H1 (cell line): ENCODE data around the gene GTF2A1. TPM values are rescaled to one million over a fixed set of nuclear protein-coding genes. Genes with fewer than 3 reads are reported as not detected.

Experiments used
- CTCF ChIA-PET: fragments of 300-600 bp; sonication (Branson Sonifier 250); formaldehyde crosslinking; loops from one replicate; lab custom pipeline; 2021; ENCODE audit not compliant: partially characterized antibody; lab: Charles Lee
- POLR2A ChIA-PET: fragments of 300-600 bp; sonication (Branson Sonifier 250); formaldehyde crosslinking; loops from one replicate; lab custom pipeline; 2021; ENCODE audit warnings: inconsistent platforms; ENCODE audit not compliant: partially characterized antibody; lab: Charles Lee
- DNase-seq, 2 experiments: peaks; one replicate each; pipeline versions ENCODE4 v3.0.0 to v3.0.0-alpha.2; 2010 to 2022; ENCODE audit warnings: low spot score in 2 of 2, low read depth in 1 of 2, mixed read lengths in 1 of 2
- FAIRE-seq: peaks from 2 replicates; lab custom pipeline; 2011; peaks lifted over from hg19 to GRCh38; lab: Jason Lieb, UNC
- H2AFZ ChIP-seq: 2 replicates; pipeline ENCODE4 v1.8.1; 2012; ENCODE audit warnings: low read length, inconsistent platforms
- H2AK5ac ChIP-seq: 2 replicates; pipeline ENCODE4 v1.6.1; 2013; ENCODE audit warnings: low read depth, low read length
- H2BK120ac ChIP-seq: replicated peaks from 2 replicates; pipeline ENCODE3; 2013; ENCODE audit warnings: low read depth, low read length, inconsistent platforms
- H2BK12ac ChIP-seq: 2 replicates; pipeline ENCODE4 v1.6.1; 2013; ENCODE audit warnings: low read depth, low read length
- H2BK15ac ChIP-seq: 2 replicates; pipeline ENCODE4 v1.6.1; 2013; ENCODE audit warnings: low read length
- H2BK20ac ChIP-seq: 2 replicates; pipeline ENCODE4 v1.6.1; 2013; ENCODE audit warnings: low read length
- H2BK5ac ChIP-seq: 2 replicates; pipeline ENCODE4 v1.6.1; 2013; ENCODE audit warnings: low read depth, low read length
- H3K14ac ChIP-seq: 2 replicates; pipeline ENCODE4 v1.6.1; 2013; ENCODE audit warnings: inconsistent platforms; ENCODE audit not compliant: insufficient read length
- H3K18ac ChIP-seq: 2 replicates; pipeline ENCODE4 v1.6.1; 2013; ENCODE audit warnings: low read length; ENCODE audit errors: extremely low read depth
- H3K23ac ChIP-seq: 2 replicates; pipeline ENCODE4 v1.6.1; 2013; ENCODE audit warnings: inconsistent platforms; ENCODE audit not compliant: insufficient read length
- H3K23me2 ChIP-seq: 2 replicates; pipeline ENCODE4 v1.6.1; 2013; ENCODE audit warnings: low read depth, low read length
- H3K27ac ChIP-seq: 2 replicates; pipeline ENCODE4 v1.6.1; 2011; ENCODE audit warnings: low read depth, low read length, inconsistent platforms
- H3K27me3 ChIP-seq, 4 experiments: replicated peaks in 1 of 4; 1 replicate in 1 of 4; 2 replicates in 3 of 4; pipeline versions ENCODE4 v1.6.1 to v1.8.1; 2011 to 2013; ENCODE audit warnings: low read length in 3 of 4, mild to moderate bottlenecking in 3 of 4, inconsistent platforms in 2 of 4, mixed read lengths in 2 of 4, moderate library complexity in 1 of 4; ENCODE audit not compliant: control insufficient read depth in 3 of 4, insufficient read depth in 3 of 4; ENCODE audit errors: extremely low read depth in 1 of 4
- H3K36me3 ChIP-seq, 4 experiments: 2 replicates each; pipeline versions ENCODE4 v1.6.1 to v1.8.1; 2011 to 2013; ENCODE audit warnings: mild to moderate bottlenecking in 4 of 4, low read length in 3 of 4, moderate library complexity in 2 of 4, control low read depth in 1 of 4, inconsistent platforms in 1 of 4; ENCODE audit not compliant: insufficient read depth in 4 of 4, control insufficient read depth in 2 of 4
- H3K4ac ChIP-seq: replicated peaks from 2 replicates; pipeline ENCODE3; 2013; ENCODE audit warnings: low read length, low read depth, mixed read lengths, inconsistent platforms; ENCODE audit not compliant: insufficient read length
- H3K4me1 ChIP-seq, 4 experiments: replicated peaks in 1 of 4; 1 replicate in 1 of 4; 2 replicates in 3 of 4; pipeline versions ENCODE4 v1.6.1 to v1.8.1; 2011 to 2013; ENCODE audit warnings: low read length in 3 of 4, inconsistent platforms in 2 of 4, mixed read lengths in 1 of 4; ENCODE audit not compliant: insufficient read depth in 4 of 4, control insufficient read depth in 3 of 4
- H3K4me2 ChIP-seq, 2 experiments: 2 replicates each; pipeline versions ENCODE4 v1.6.1 to v1.8.1; 2011 to 2013; ENCODE audit warnings: low read depth in 2 of 2, low read length in 2 of 2, control low read depth in 1 of 2, inconsistent platforms in 1 of 2, mild to moderate bottlenecking in 1 of 2; ENCODE audit not compliant: insufficient read depth in 1 of 2
- H3K4me3 ChIP-seq, 4 experiments: fragments of 200-600, 300-600 bp in 1 of 4; sonication (generic), shearing (Covaris generic), sonication (Bioruptor Twin) in 1 of 4; 2 replicates each; pipeline versions ENCODE4 v1.5.1 to v1.8.1; 2011 to 2016; ENCODE audit warnings: low read length in 4 of 4, low read depth in 3 of 4, control low read depth in 2 of 4, inconsistent platforms in 2 of 4, mild to moderate bottlenecking in 2 of 4, mixed read lengths in 1 of 4, moderate library complexity in 1 of 4; ENCODE audit not compliant: insufficient read depth in 2 of 4; ENCODE audit errors: extremely low read depth in 1 of 4
- H3K56ac ChIP-seq: replicated peaks from 2 replicates; pipeline ENCODE3; 2013; ENCODE audit warnings: low read depth, mild to moderate bottlenecking, mixed read lengths, low read length, inconsistent platforms; ENCODE audit not compliant: insufficient read length
- H3K79me1 ChIP-seq: 2 replicates; pipeline ENCODE4 v1.6.1; 2013; ENCODE audit warnings: low read depth, low read length, control low read depth
- H3K79me2 ChIP-seq, 2 experiments: 2 replicates each; pipeline versions ENCODE4 v1.6.1 to v1.8.1; 2012 to 2013; ENCODE audit warnings: low read length in 2 of 2, mild to moderate bottlenecking in 2 of 2, inconsistent platforms in 1 of 2; ENCODE audit not compliant: insufficient read depth in 2 of 2, control insufficient read depth in 1 of 2
- H3K9ac ChIP-seq, 4 experiments: replicated peaks in 1 of 4; 1 replicate in 1 of 4; 2 replicates in 3 of 4; pipeline versions ENCODE4 v1.6.1 to v1.8.1; 2011 to 2013; ENCODE audit warnings: low read depth in 3 of 4, low read length in 3 of 4, control low read depth in 2 of 4, mild to moderate bottlenecking in 2 of 4, moderate library complexity in 2 of 4, inconsistent platforms in 1 of 4; ENCODE audit errors: extremely low read depth in 1 of 4
- H3K9me3 ChIP-seq, 2 experiments: 2 replicates each; pipeline versions ENCODE4 v1.6.1 to v1.8.1; 2012 to 2013; ENCODE audit warnings: mild to moderate bottlenecking in 2 of 2, moderate library complexity in 2 of 2, control low read depth in 1 of 2, inconsistent platforms in 1 of 2, low read depth in 1 of 2, low read length in 1 of 2, mixed read lengths in 1 of 2; ENCODE audit not compliant: insufficient read depth in 2 of 2
- H4K20me1 ChIP-seq, 2 experiments: replicated peaks in 1 of 2; 2 replicates each; pipeline versions ENCODE3 to v1.8.1; 2011 to 2013; ENCODE audit warnings: inconsistent platforms in 2 of 2, low read length in 2 of 2, mild to moderate bottlenecking in 1 of 2; ENCODE audit not compliant: insufficient read depth in 2 of 2, control insufficient read depth in 1 of 2
- H4K5ac ChIP-seq: 2 replicates; pipeline ENCODE4 v1.6.1; 2013; ENCODE audit warnings: low read length, low read depth, mixed read lengths, inconsistent platforms; ENCODE audit not compliant: insufficient read length
- H4K8ac ChIP-seq: 2 replicates; pipeline ENCODE4 v1.8.0; 2013; ENCODE audit warnings: mild to moderate bottlenecking, moderate library complexity, low read length, inconsistent platforms; ENCODE audit not compliant: insufficient read depth; ENCODE audit errors: extremely low read depth
- H4K91ac ChIP-seq: replicated peaks from 2 replicates; pipeline ENCODE3; 2013; ENCODE audit warnings: low read length, mixed read lengths, inconsistent platforms; ENCODE audit not compliant: insufficient read length
- EP300 ChIP-seq, 2 experiments: IDR thresholded peaks; 1 replicate in 1 of 2; 2 replicates in 1 of 2; pipeline ENCODE4 v1.6.1; 2011 to 2012; ENCODE audit warnings: low read depth in 2 of 2, low read length in 2 of 2, mild to moderate bottlenecking in 2 of 2, borderline replicate concordance in 1 of 2, inconsistent platforms in 1 of 2, moderate library complexity in 1 of 2
- EZH2 ChIP-seq: fragments of 200-600 bp; sonication (generic); IDR thresholded peaks from 2 replicates; pipeline ENCODE4 v1.7.1; 2012; ENCODE audit warnings: low read depth, mild to moderate bottlenecking, moderate library complexity, low read length, inconsistent platforms; ENCODE audit not compliant: severe bottlenecking
- GTF2F1 ChIP-seq: IDR thresholded peaks from 2 replicates; pipeline ENCODE4 v1.6.1; 2012; ENCODE audit warnings: low read depth, low read length, improper control_type of control experiment, borderline replicate concordance
- KDM4A ChIP-seq: IDR thresholded peaks from one replicate; pipeline ENCODE4 v1.7.1; 2012; ENCODE audit warnings: low read depth, mild to moderate bottlenecking, moderate library complexity, low read length, inconsistent platforms; ENCODE audit not compliant: severe bottlenecking
- SAP30 ChIP-seq: fragments of 300-600 bp; sonication (generic); IDR thresholded peaks from 2 replicates; pipeline ENCODE4 v1.7.1; 2012; ENCODE audit warnings: low read length, moderate library complexity, mild to moderate bottlenecking, inconsistent platforms; ENCODE audit not compliant: insufficient read depth, insufficient replicate concordance
- SIN3A ChIP-seq, 2 experiments: IDR thresholded peaks in 1 of 2; conservative IDR thresholded peaks in 1 of 2; 2 replicates each; pipeline ENCODE4 v1.6.1; 2011 to 2012; ENCODE audit warnings: low read length in 2 of 2, improper control_type of control experiment in 1 of 2, low read depth in 1 of 2, mild to moderate bottlenecking in 1 of 2
- SP2 ChIP-seq: IDR thresholded peaks from 2 replicates; pipeline ENCODE4 v1.6.1; 2012; ENCODE audit warnings: mild to moderate bottlenecking, low read length, inconsistent platforms
- ZNF274 ChIP-seq: IDR thresholded peaks from 2 replicates; pipeline ENCODE4 v1.7.0; 2012; ENCODE audit warnings: low read length, borderline replicate concordance; ENCODE audit errors: extremely low read depth
- WGBS, 2 experiments: shearing (Covaris generic) in 1 of 2; methylation state at CpG; one replicate each; pipeline versions ENCODE4 v1.1.6 to v1.1.7; 2013 to 2015; ENCODE audit warnings: low lambda C conversion rate in 2 of 2, mixed read lengths in 2 of 2, inconsistent platforms in 1 of 2, low coverage in 1 of 2, missing lambda C conversion rate in 1 of 2; ENCODE audit not compliant: insufficient replicate concordance in 2 of 2, insufficient coverage in 1 of 2, insufficient read length in 1 of 2; ENCODE audit errors: extremely low coverage in 1 of 2, missing lambda C conversion rate in 1 of 2; 5-methylcytosine and 5-hydroxymethylcytosine counted together
- polyA plus RNA-seq, 7 experiments: library from polyadenylated mRNA; depleted of rRNA in 3 of 7; stranded (reverse) in 5 of 7; unstranded in 2 of 7; fragments of >200 nt in 5 of 7; fragments of 200-250 nt in 2 of 7; gene quantifications; 1 replicate in 5 of 7; 2 replicates in 1 of 7; 4 replicates in 1 of 7; pipeline versions ENCODE4 v1.2.1 to v1.2.3, GENCODE V29; 2011 to 2013; ENCODE audit warnings: missing spikeins in 2 of 7, mixed read lengths in 2 of 7
- total RNA-seq: library from RNA; stranded (reverse); fragmentation: NEBNext Ultra II Directional; extraction: Animal tissue kit (Norgen Biotek cat#: 25700); gene quantifications from 2 replicates; pipeline ENCODE4 v1.2.1, GENCODE V29; 2021

Gene GTF2A1
- total and polyA plus RNA-seq, 2 of the 8 experiments (the other 6 are each of a cell fraction or from before 2014, with no cell fraction given), result 24.1 to 57.8 TPM

- Histone ChIP-seq H3K27me3 (no peaks in the 10 kb centered on the region), H2BK20ac (no peak overlapping the region), H3K79me1 (no peaks in the 10 kb centered on the region), H3K56ac (no peak overlapping the region), H3K14ac (no peak overlapping the region), H2BK5ac (no peak overlapping the region), H3K23ac (no peak overlapping the region), H3K36me3 (peaks cover 0 to 8% (median 0%) of the 10 kb centered on the region in 4 experiments; a peak in 2 of 8 replicates), H3K23me2 (no peaks in the 10 kb centered on the region), H3K27ac (no peak overlapping the region), H2AFZ (no peak overlapping the region), H2AK5ac (no peak overlapping the region), H2BK15ac (no peak overlapping the region), H2BK120ac (no peak overlapping the region), H4K20me1 (no peaks in the 10 kb centered on the region), H3K9ac (no peak overlapping the region), H3K4ac (no peak overlapping the region), H3K4me2 (no peak overlapping the region), H3K4me3 (no peak overlapping the region), H3K79me2 (no peaks in the 10 kb centered on the region), H3K18ac (no peak overlapping the region), H3K4me1 (peaks cover 0 to 10% (median 2%) of the 10 kb centered on the region in 4 experiments; a peak in 2 of 7 replicates), H3K9me3 (no peaks in the 10 kb centered on the region), H4K5ac (no peak overlapping the region), H4K8ac (no peak overlapping the region), H2BK12ac (no peak overlapping the region), H4K91ac (no peak overlapping the region)
- CTCF ChIA-PET, result interaction anchor here (3.5 to 20.7 kb wide), 2 partner anchors 9 to 194 kb away, joined by 20 to 426 read pairs; no protein-coding TSS in a partner anchor
- TF ChIP-seq GTF2F1 (no peak), ZNF274 (no peak), SAP30 (no peak), SIN3A (conservative IDR thresholded peaks at IDR 0.05 in 1 of 2, IDR thresholded peaks at IDR 0.05 in 1 of 2; ENCODE audit: low read depth in 1 of 2, low read length in 2 of 2) (no peak), SP2 (no peak), EP300 (IDR thresholded peaks at IDR 0.05; ENCODE audit: borderline replicate concordance in 1 of 2, low read depth in 2 of 2, low read length in 2 of 2) (no peak), EZH2 (no peak), KDM4A (no peak)
- DNase-seq, result no peak
- POLR2A ChIA-PET, result no interaction called here
- no peak for FAIRE-seq
- 88% methylated on average over 3 of the region's 3 CpGs; no CpG with 5 or more reads in 1 of the 2 experiments for WGBS, 2 experiments
Measured at GRCh38 chr14:81260732-81261131, 40.0 kb upstream of the GTF2A1 start.
